NCI-H187 (cell line): ENCODE data around the gene EVPL.
"Not testable (repeated sequence)": the region's sequence is repeated elsewhere in the genome, so short reads cannot be mapped to it uniquely, and the experiment has no call there.

Experiments
- DNase-seq, 2 experiments: peaks; one replicate each; lab custom pipeline; 2025; lab: John Stamatoyannopoulos, UW

EVPL gene

GRCh38 chr17:76048025-76048605 lies 21.0 kb upstream of the EVPL start:
- no peak for DNase-seq

GRCh38 chr17:76046064-76046463 lies 19.0 kb upstream of the EVPL start:
- DNase-seq, result no peak

GRCh38 chr17:76044475-76045007 lies 17.4 kb upstream of the EVPL start:
- DNase-seq, result not testable (repeated sequence)

- DNase-seq, result not testable (repeated sequence)
Observed at GRCh38 chr17:76042868-76043267, 15.8 kb upstream of the EVPL start.

- DNase-seq, result no peak
Observed at GRCh38 chr17:76040376-76040775, 13.3 kb upstream of the EVPL start.

GRCh38 chr17:76039121-76039520 lies 12.0 kb upstream of the EVPL start:
- DNase-seq, result no peak

GRCh38 chr17:76038050-76038449 lies 10.9 kb upstream of the EVPL start:
- DNase-seq, result no peak

- no peak for DNase-seq
Observed at GRCh38 chr17:76036497-76037261, 9.6 kb upstream of the EVPL start.

GRCh38 chr17:76034428-76035350 lies 7.6 kb upstream of the EVPL start:
- DNase-seq, result no peak

- DNase-seq, result no peak
Observed at GRCh38 chr17:76033139-76033538, 6.0 kb upstream of the EVPL start.

GRCh38 chr17:76032780-76033108 lies 5.6 kb upstream of the EVPL start:
- no peak for DNase-seq

- no peak for DNase-seq
Observed at GRCh38 chr17:76032073-76032779, 5.1 kb upstream of the EVPL start.

- no peak for DNase-seq
Observed at GRCh38 chr17:76026714-76027158, 370 bp downstream of the EVPL start.

GRCh38 chr17:76025294-76025693 lies 1.8 kb downstream of the EVPL start:
- DNase-seq, result no peak

GRCh38 chr17:76024353-76024752 lies 2.8 kb downstream of the EVPL start:
- DNase-seq, result no peak

GRCh38 chr17:76023900-76024237 lies 3.2 kb downstream of the EVPL start:
- DNase-seq, result no peak

- DNase-seq, result no peak
Observed at GRCh38 chr17:76022973-76023899, 3.9 kb downstream of the EVPL start.

- no peak for DNase-seq
Observed at GRCh38 chr17:76022285-76022684, 4.8 kb downstream of the EVPL start.

GRCh38 chr17:76019833-76020467 lies 7.2 kb downstream of the EVPL start:
- DNase-seq, result no peak

- DNase-seq, result no peak
Observed at GRCh38 chr17:76018801-76019200, 8.3 kb downstream of the EVPL start.

- DNase-seq, result no peak
Observed at GRCh38 chr17:76018340-76018680, 8.8 kb downstream of the EVPL start.
